Stomach smooth muscle (tissue), 2 donors: ENCODE results near the gene VAC14.

ENCODE experiments used
- H3K27ac ChIP-seq: one replicate; pipeline ENCODE4 v1.7.0; 2013; ENCODE audit warnings: mild to moderate bottlenecking, low read length, inconsistent platforms
- H3K27me3 ChIP-seq, 2 donors: one replicate each; pipeline ENCODE4 v1.7.0; 2013; ENCODE audit warnings: low read length in 2 of 2; ENCODE audit not compliant: insufficient read depth in 2 of 2, control insufficient read depth in 1 of 2
- H3K36me3 ChIP-seq, 2 donors: one replicate each; pipeline ENCODE4 v1.7.0; 2013; ENCODE audit warnings: low read length in 2 of 2; ENCODE audit not compliant: control insufficient read depth in 2 of 2, insufficient read depth in 2 of 2
- H3K4me1 ChIP-seq: one replicate; pipeline ENCODE4 v1.7.0; 2013; ENCODE audit warnings: low read length; ENCODE audit not compliant: control insufficient read depth, insufficient read depth
- H3K4me3 ChIP-seq, 2 donors: one replicate each; pipeline ENCODE4 v1.7.0; 2013; ENCODE audit warnings: low read length in 2 of 2
- H3K9ac ChIP-seq, 2 donors: one replicate each; pipeline ENCODE4 v1.7.0; 2013; ENCODE audit warnings: low read length in 2 of 2, mild to moderate bottlenecking in 1 of 2
- H3K9me3 ChIP-seq, 2 donors: one replicate each; pipeline ENCODE4 v1.7.0; 2013; ENCODE audit warnings: low read length in 2 of 2; ENCODE audit not compliant: control insufficient read depth in 2 of 2
- donor health status: healthy.
- donor health status: Pancreatic carcinoma.

Gene VAC14

GRCh38 chr16:70765491-70765890 lies 35.5 kb downstream of the VAC14 start:
- Histone ChIP-seq H3K4me1 (peaks cover 1% of the 10 kb centered on the region), H3K36me3 (peaks cover 12 to 21% of the 10 kb centered on the region in 2 donors), H3K9me3 (no peaks in the 10 kb centered on the region), H3K27ac (no peak overlapping the region), H3K27me3 (no peaks in the 10 kb centered on the region), H3K4me3 (no peak overlapping the region), H3K9ac (no peak overlapping the region)

GRCh38 chr16:70764632-70765031 lies 36.3 kb downstream of the VAC14 start:
- Histone ChIP-seq H3K27ac (no peak overlapping the region), H3K9ac (no peak overlapping the region), H3K9me3 (no peaks in the 10 kb centered on the region), H3K4me1 (no peaks in the 10 kb centered on the region), H3K27me3 (no peaks in the 10 kb centered on the region), H3K36me3 (peaks cover 12 to 25% of the 10 kb centered on the region in 2 donors), H3K4me3 (no peak overlapping the region)

- Histone ChIP-seq H3K9ac (no peak overlapping the region), H3K27ac (no peak overlapping the region), H3K27me3 (no peaks in the 10 kb centered on the region)
Measured at GRCh38 chr16:70760221-70760620, 40.7 kb downstream of the VAC14 start.

GRCh38 chr16:70759666-70760065 lies 41.3 kb downstream of the VAC14 start:
- Histone ChIP-seq H3K4me1 (no peaks in the 10 kb centered on the region), H3K27ac (no peak overlapping the region), H3K36me3 (peaks cover 20 to 26% of the 10 kb centered on the region in 2 donors), H3K27me3 (no peaks in the 10 kb centered on the region), H3K4me3 (no peak overlapping the region), H3K9ac (no peak overlapping the region), H3K9me3 (no peaks in the 10 kb centered on the region)

More at GRCh38 chr16:70760221-70760620, 40.7 kb downstream of the VAC14 start:
- no peaks in the 10 kb centered on the region for H3K4me1 ChIP-seq
- peaks cover 20 to 26% of the 10 kb centered on the region in 2 donors for H3K36me3 ChIP-seq
- no peaks in the 10 kb centered on the region for H3K9me3 ChIP-seq
- no peak overlapping the region for H3K4me3 ChIP-seq

- H3K27me3 ChIP-seq: no peaks in the 10 kb centered on the region
- no peak overlapping the region for H3K9ac ChIP-seq
- H3K4me3 ChIP-seq: no peak overlapping the region
- H3K27ac ChIP-seq: no peak overlapping the region
- H3K4me1 ChIP-seq: no peaks in the 10 kb centered on the region
- peaks cover 20 to 22% of the 10 kb centered on the region in 2 donors for H3K36me3 ChIP-seq
- no peaks in the 10 kb centered on the region for H3K9me3 ChIP-seq
Measured at GRCh38 chr16:70758786-70759185, 42.2 kb downstream of the VAC14 start.

- Histone ChIP-seq H3K9me3 (no peaks in the 10 kb centered on the region), H3K4me1 (peaks cover 3% of the 10 kb centered on the region), H3K9ac (no peak overlapping the region), H3K27ac (no peak overlapping the region), H3K4me3 (no peak overlapping the region), H3K36me3 (peaks cover 15 to 17% of the 10 kb centered on the region in 2 donors), H3K27me3 (no peaks in the 10 kb centered on the region)
Measured at GRCh38 chr16:70757183-70757582, 43.8 kb downstream of the VAC14 start.

GRCh38 chr16:70756071-70756470 lies 44.9 kb downstream of the VAC14 start:
- Histone ChIP-seq H3K4me3 (no peak overlapping the region), H3K4me1 (peaks cover 12% of the 10 kb centered on the region), H3K9me3 (no peaks in the 10 kb centered on the region), H3K27me3 (no peaks in the 10 kb centered on the region), H3K9ac (no peak overlapping the region), H3K27ac (no peak overlapping the region), H3K36me3 (peaks cover 10 to 14% of the 10 kb centered on the region in 2 donors)

GRCh38 chr16:70754851-70755600 lies 45.9 kb downstream of the VAC14 start:
- Histone ChIP-seq H3K4me1 (peaks cover 22% of the 10 kb centered on the region), H3K27ac (no peak overlapping the region), H3K27me3 (no peaks in the 10 kb centered on the region), H3K4me3 (no peak overlapping the region), H3K9me3 (no peaks in the 10 kb centered on the region), H3K36me3 (peaks cover 6 to 14% of the 10 kb centered on the region in 2 donors), H3K9ac (no peak overlapping the region)

- Histone ChIP-seq H3K36me3 (peaks cover 1 to 14% of the 10 kb centered on the region in 2 donors), H3K9ac (no peak overlapping the region), H3K9me3 (no peaks in the 10 kb centered on the region), H3K27me3 (no peaks in the 10 kb centered on the region), H3K4me1 (peaks cover 29% of the 10 kb centered on the region), H3K27ac (no peak overlapping the region), H3K4me3 (no peak overlapping the region)
Measured at GRCh38 chr16:70754371-70754770, 46.6 kb downstream of the VAC14 start.

GRCh38 chr16:70753694-70754325 lies 47.1 kb downstream of the VAC14 start:
- no peak overlapping the region for H3K9ac ChIP-seq
- no peaks in the 10 kb centered on the region for H3K27me3 ChIP-seq
- H3K27ac ChIP-seq: no peak overlapping the region
- peaks cover 29% of the 10 kb centered on the region for H3K4me1 ChIP-seq
- no peak overlapping the region for H3K4me3 ChIP-seq
- H3K36me3 ChIP-seq: peaks cover 0 to 11% of the 10 kb centered on the region in 2 donors
- H3K9me3 ChIP-seq: no peaks in the 10 kb centered on the region

- no peak overlapping the region for H3K9ac ChIP-seq
- H3K4me3 ChIP-seq: no peak overlapping the region
- H3K4me1 ChIP-seq: peaks cover 29% of the 10 kb centered on the region
- H3K9me3 ChIP-seq: no peaks in the 10 kb centered on the region
- no peak overlapping the region for H3K27ac ChIP-seq
- no peaks in the 10 kb centered on the region for H3K27me3 ChIP-seq
- H3K36me3 ChIP-seq: peaks cover 0 to 6% of the 10 kb centered on the region in 2 donors
Measured at GRCh38 chr16:70753228-70753627, 47.7 kb downstream of the VAC14 start.
